ENCODE data around the gene RASSF3. TPM values are rescaled to one million over a fixed set of nuclear protein-coding genes. Genes with fewer than 3 reads are reported as not detected.

Gene RASSF3
- total RNA-seq, 1 donor = 13.8 TPM

- no peak for DNase-seq (ENCODE audit: insufficient read length, low spot score, missing footprints)
- no peak for TF ChIP-seq CTCF (IDR thresholded peaks at IDR 0.05; ENCODE audit: extremely low read depth, low read depth, low read length)
- no peaks in the 10 kb centered on the region for H3K27me3 ChIP-seq (ENCODE audit: insufficient read depth, low read length)
- no peaks in the 10 kb centered on the region for H4K20me1 ChIP-seq (ENCODE audit: insufficient read depth, low read length)
- H3K4me3 ChIP-seq (ENCODE audit: insufficient read depth, low read length) = no peak overlapping the region
- H3K79me2 ChIP-seq (ENCODE audit: insufficient read depth, low read length) = no peaks in the 10 kb centered on the region
- H3K27ac ChIP-seq (ENCODE audit: low read depth, low read length) = no peak overlapping the region
- no peaks in the 10 kb centered on the region for H3K36me3 ChIP-seq (ENCODE audit: insufficient read depth, low read length)
- H3K4me2 ChIP-seq (ENCODE audit: insufficient read depth, low read length) = no peak overlapping the region
- H2AFZ ChIP-seq (ENCODE audit: low read length) = no peak overlapping the region
- H3K9me3 ChIP-seq (ENCODE audit: low read depth, low read length) = no peaks in the 10 kb centered on the region
- H3K4me1 ChIP-seq (ENCODE audit: insufficient read depth, low read length) = no peaks in the 10 kb centered on the region
Observed at GRCh38 chr12:64700532-64700931, 90.2 kb downstream of the RASSF3 start.

DNA sequence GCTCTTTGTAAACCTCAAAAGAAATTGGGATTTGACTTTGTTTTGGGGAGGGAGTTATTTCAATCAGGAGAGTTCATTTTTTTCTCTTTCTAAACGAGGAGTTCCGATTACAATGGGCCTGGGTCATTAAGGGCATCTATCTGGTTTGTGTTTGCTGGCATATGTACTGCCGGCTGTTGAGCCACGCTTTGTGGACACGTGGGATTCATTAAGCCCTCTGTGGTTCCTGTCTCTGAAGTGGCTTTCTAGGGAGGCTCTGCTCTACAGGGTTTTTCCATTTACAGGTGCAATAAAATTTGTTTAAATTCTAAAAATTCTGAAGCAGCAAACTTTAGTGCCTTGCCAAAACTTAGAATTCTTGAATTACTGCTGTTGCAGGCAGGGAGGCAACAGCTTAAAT, 91.0 kb downstream of the RASSF3 start:
- Histone ChIP-seq H3K36me3 (ENCODE audit: insufficient read depth, low read length) (no peaks in the 10 kb centered on the region), H3K9me3 (ENCODE audit: low read depth, low read length) (no peaks in the 10 kb centered on the region), H3K4me1 (ENCODE audit: insufficient read depth, low read length) (no peaks in the 10 kb centered on the region), H3K4me3 (ENCODE audit: insufficient read depth, low read length) (no peak overlapping the region), H2AFZ (ENCODE audit: low read length) (no peak overlapping the region), H3K4me2 (ENCODE audit: insufficient read depth, low read length) (no peak overlapping the region), H3K79me2 (ENCODE audit: insufficient read depth, low read length) (no peaks in the 10 kb centered on the region), H3K27me3 (ENCODE audit: insufficient read depth, low read length) (no peaks in the 10 kb centered on the region), H3K27ac (ENCODE audit: low read depth, low read length) (no peak overlapping the region), H4K20me1 (ENCODE audit: insufficient read depth, low read length) (no peaks in the 10 kb centered on the region)
- DNase-seq (ENCODE audit: insufficient read length, low spot score, missing footprints) = no peak
- no peak for TF ChIP-seq CTCF (IDR thresholded peaks at IDR 0.05; ENCODE audit: extremely low read depth, low read depth, low read length)

GRCh38 chr12:64706306-64706705, 96.0 kb downstream of the RASSF3 start:
- Histone ChIP-seq H3K79me2 (ENCODE audit: insufficient read depth, low read length) (no peaks in the 10 kb centered on the region), H3K9me3 (ENCODE audit: low read depth, low read length) (no peaks in the 10 kb centered on the region), H3K27ac (ENCODE audit: low read depth, low read length) (no peak overlapping the region), H4K20me1 (ENCODE audit: insufficient read depth, low read length) (no peaks in the 10 kb centered on the region), H3K36me3 (ENCODE audit: insufficient read depth, low read length) (no peaks in the 10 kb centered on the region), H3K4me3 (ENCODE audit: insufficient read depth, low read length) (no peak overlapping the region), H2AFZ (ENCODE audit: low read length) (no peak overlapping the region), H3K27me3 (ENCODE audit: insufficient read depth, low read length) (no peaks in the 10 kb centered on the region), H3K4me1 (ENCODE audit: insufficient read depth, low read length) (no peaks in the 10 kb centered on the region), H3K4me2 (ENCODE audit: insufficient read depth, low read length) (no peak overlapping the region)
- TF ChIP-seq CTCF (IDR thresholded peaks at IDR 0.05; ENCODE audit: extremely low read depth, low read depth, low read length) = no peak
- DNase-seq (ENCODE audit: insufficient read length, low spot score, missing footprints) = no peak

DNA sequence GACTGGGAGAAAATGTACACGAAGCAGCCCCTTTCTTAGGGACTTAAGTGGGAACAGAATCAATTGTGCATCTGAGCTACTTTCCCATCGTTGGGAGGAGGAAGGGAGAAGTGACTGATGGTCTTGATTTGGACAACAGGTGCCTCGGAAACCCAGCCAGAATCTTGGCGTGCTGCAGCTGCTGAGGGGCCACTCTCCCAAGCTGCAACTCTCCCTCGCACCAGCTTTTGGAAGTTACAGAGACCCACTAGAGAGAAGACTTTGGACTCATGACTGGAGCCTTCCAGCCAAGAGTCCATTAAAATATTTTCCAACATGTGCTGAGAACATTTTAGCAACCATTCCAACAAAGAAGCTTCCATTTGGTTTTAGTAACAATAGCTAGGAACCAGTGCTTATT, 96.6 kb downstream of the RASSF3 start:
- Histone ChIP-seq H3K4me2 (ENCODE audit: insufficient read depth, low read length) (no peak overlapping the region), H3K79me2 (ENCODE audit: insufficient read depth, low read length) (no peaks in the 10 kb centered on the region), H3K36me3 (ENCODE audit: insufficient read depth, low read length) (no peaks in the 10 kb centered on the region), H3K27ac (ENCODE audit: low read depth, low read length) (no peak overlapping the region), H3K4me3 (ENCODE audit: insufficient read depth, low read length) (no peak overlapping the region), H4K20me1 (ENCODE audit: insufficient read depth, low read length) (no peaks in the 10 kb centered on the region), H3K27me3 (ENCODE audit: insufficient read depth, low read length) (no peaks in the 10 kb centered on the region), H2AFZ (ENCODE audit: low read length) (no peak overlapping the region), H3K9me3 (ENCODE audit: low read depth, low read length) (no peaks in the 10 kb centered on the region), H3K4me1 (ENCODE audit: insufficient read depth, low read length) (no peaks in the 10 kb centered on the region)
- no peak for TF ChIP-seq CTCF (IDR thresholded peaks at IDR 0.05; ENCODE audit: extremely low read depth, low read depth, low read length)
- no peak for DNase-seq (ENCODE audit: insufficient read length, low spot score, missing footprints)

All from osteoblast (primary cell).